Superior temporal gyrus (tissue), 1 donor: Measurements from ENCODE around the gene SMO.
"Not testable (repeated sequence)": the region's sequence is repeated elsewhere in the genome, so short reads cannot be mapped to it uniquely, and the experiment has no call there.

Experiments used
- DNase-seq: peaks from one replicate; pipeline ENCODE4 v3.0.0-alpha.2; 2016; ENCODE audit errors: extremely low spot score

The SMO gene

GRCh38 chr7:129208667-129209066 lies 20.2 kb downstream of the SMO start:
- no peak for DNase-seq

- no peak for DNase-seq
Measured at GRCh38 chr7:129209067-129209926, 20.9 kb downstream of the SMO start.

- DNase-seq, result peak; percentile 75
Measured at GRCh38 chr7:129210256-129210988, 22.0 kb downstream of the SMO start.

- DNase-seq, result no peak
Measured at GRCh38 chr7:129210989-129211312, 22.5 kb downstream of the SMO start.

- DNase-seq, result no peak
Measured at GRCh38 chr7:129212126-129212525, 23.7 kb downstream of the SMO start.

- DNase-seq, result no peak
Measured at GRCh38 chr7:129212596-129212995, 24.2 kb downstream of the SMO start.

GRCh38 chr7:129213828-129214227 lies 25.4 kb downstream of the SMO start:
- no peak for DNase-seq

GRCh38 chr7:129215691-129216090 lies 27.3 kb downstream of the SMO start:
- DNase-seq, result not testable (repeated sequence)

- DNase-seq, result not testable (repeated sequence)
Measured at GRCh38 chr7:129216101-129216715, 27.8 kb downstream of the SMO start.

- DNase-seq, result not testable (repeated sequence)
Measured at GRCh38 chr7:129216821-129217416, 28.5 kb downstream of the SMO start.

- peak; percentile 97 for DNase-seq
Measured at GRCh38 chr7:129218514-129219062, 30.2 kb downstream of the SMO start.

- DNase-seq, result not testable (repeated sequence)
Measured at GRCh38 chr7:129219166-129219565, 30.7 kb downstream of the SMO start.

- no peak for DNase-seq
Measured at GRCh38 chr7:129222064-129222463, 33.6 kb downstream of the SMO start.

- peak; percentile 98 for DNase-seq
Measured at GRCh38 chr7:129224251-129225205, 36.1 kb downstream of the SMO start, which contains the start of gene AHCYL2. AHCYL2 (plus strand) TSS chr7:129225030.

GRCh38 chr7:129225206-129225930 lies 36.9 kb downstream of the SMO start:
- DNase-seq, result no peak

GRCh38 chr7:129225931-129226572 lies 37.6 kb downstream of the SMO start:
- DNase-seq, result peak; percentile 60

GRCh38 chr7:129227646-129228578 lies 39.5 kb downstream of the SMO start:
- peak; percentile 11 for DNase-seq

- peak; percentile 9 for DNase-seq
Measured at GRCh38 chr7:129228633-129229032, 40.2 kb downstream of the SMO start.
